MM.1S (cell line): ENCODE results near the gene TRIM25.

ENCODE experiments used
- DNase-seq: peaks from one replicate; pipeline ENCODE4 v3.0.0-alpha.2; 2015
- H2AFZ ChIP-seq: fragments of 300-600 bp; sonication (generic); 2 replicates; pipeline ENCODE4 v1.6.0; 2016; ENCODE audit warnings: antibody characterized with exemption, low read length
- H3F3A ChIP-seq: fragments of 300-600 bp; sonication (generic); 2 replicates; pipeline ENCODE4 v1.6.1; 2016; ENCODE audit warnings: mild to moderate bottlenecking, antibody characterized with exemption, low read length, moderate library complexity, mixed read lengths; ENCODE audit not compliant: insufficient read depth
- H3K27ac ChIP-seq: fragments of 300-600 bp; sonication (generic); 2 replicates; pipeline ENCODE4 v1.5.1; 2016; ENCODE audit warnings: mild to moderate bottlenecking, low read length
- H3K27me3 ChIP-seq: fragments of 300-600 bp; sonication (generic); replicated peaks from 2 replicates; pipeline ENCODE4 v1.6.0; 2016; ENCODE audit warnings: low read length; ENCODE audit not compliant: insufficient read depth
- H3K36me3 ChIP-seq: fragments of 300-600 bp; sonication (generic); replicated peaks from 2 replicates; pipeline ENCODE4 v1.6.1; 2016; ENCODE audit warnings: mild to moderate bottlenecking, low read length, mixed read lengths; ENCODE audit not compliant: insufficient read depth
- H3K4me1 ChIP-seq: fragments of 300-600 bp; sonication (generic); 2 replicates; pipeline ENCODE4 v1.6.1; 2016; ENCODE audit warnings: low read length, mixed read lengths
- H3K4me2 ChIP-seq: fragments of 300-600 bp; sonication (generic); 2 replicates; pipeline ENCODE4 v1.6.0; 2016; ENCODE audit warnings: low read depth, low read length
- H3K4me3 ChIP-seq: fragments of 300-600 bp; sonication (generic); 2 replicates; pipeline ENCODE4 v1.5.1; 2016; ENCODE audit warnings: low read length, mixed read lengths
- H3K79me2 ChIP-seq: fragments of 300-600 bp; sonication (generic); 2 replicates; pipeline ENCODE4 v1.6.1; 2016; ENCODE audit warnings: mixed run types, low read length, mixed read lengths
- H3K9ac ChIP-seq: fragments of 300-600 bp; sonication (generic); 2 replicates; pipeline ENCODE4 v1.6.1; 2016; ENCODE audit warnings: low read length, mixed read lengths
- H3K9me2 ChIP-seq: fragments of 300-600 bp; sonication (generic); replicated peaks from 2 replicates; pipeline ENCODE4 v1.6.1; 2016; ENCODE audit warnings: mild to moderate bottlenecking, low read length, mixed read lengths; ENCODE audit not compliant: insufficient read depth
- H3K9me3 ChIP-seq: fragments of 300-600 bp; sonication (generic); replicated peaks from 2 replicates; pipeline ENCODE4 v1.6.1; 2016; ENCODE audit warnings: mild to moderate bottlenecking, low read length, mixed read lengths; ENCODE audit not compliant: insufficient read depth
- H4K20me1 ChIP-seq: fragments of 300-600 bp; sonication (generic); 2 replicates; pipeline ENCODE4 v1.6.1; 2016; ENCODE audit warnings: mild to moderate bottlenecking, low read length, moderate library complexity, mixed read lengths; ENCODE audit not compliant: insufficient read depth
- CTCF ChIP-seq: fragments of 300-600 bp; sonication (generic); IDR thresholded peaks from 2 replicates; pipeline ENCODE4 v1.5.1; 2016; ENCODE audit warnings: antibody characterized with exemption, low read length, mixed read lengths
- EZH2 ChIP-seq: fragments of 300-600 bp; sonication (generic); optimal IDR thresholded peaks from 2 replicates; pipeline ENCODE3; 2017; ENCODE audit warnings: low read depth, mild to moderate bottlenecking, antibody characterized with exemption, low read length, mixed read lengths
- EZH2phosphoT487 ChIP-seq: fragments of 300-600 bp; sonication (generic); IDR thresholded peaks from 2 replicates; pipeline ENCODE4 v1.6.1; 2018; ENCODE audit warnings: antibody characterized with exemption, low read length

The TRIM25 gene

GRCh38 chr17:56925088-56925487 is 11.2 kb upstream of the TRIM25 start:
- Histone ChIP-seq H3K4me1 (no peaks in the 10 kb centered on the region), H3K9ac (no peak overlapping the region), H3F3A (no peaks in the 10 kb centered on the region), H3K9me3 (no peaks in the 10 kb centered on the region), H3K36me3 (no peaks in the 10 kb centered on the region), H3K4me3 (no peak overlapping the region), H3K27me3 (no peaks in the 10 kb centered on the region), H4K20me1 (no peaks in the 10 kb centered on the region), H3K4me2 (no peak overlapping the region), H3K27ac (no peak overlapping the region), H3K9me2 (no peaks in the 10 kb centered on the region), H3K79me2 (no peaks in the 10 kb centered on the region), H2AFZ (no peak overlapping the region)
- DNase-seq, result no peak
- TF ChIP-seq EZH2, result no peak
- TF ChIP-seq EZH2phosphoT487, result no peak
- TF ChIP-seq CTCF, result no peak

DNA sequence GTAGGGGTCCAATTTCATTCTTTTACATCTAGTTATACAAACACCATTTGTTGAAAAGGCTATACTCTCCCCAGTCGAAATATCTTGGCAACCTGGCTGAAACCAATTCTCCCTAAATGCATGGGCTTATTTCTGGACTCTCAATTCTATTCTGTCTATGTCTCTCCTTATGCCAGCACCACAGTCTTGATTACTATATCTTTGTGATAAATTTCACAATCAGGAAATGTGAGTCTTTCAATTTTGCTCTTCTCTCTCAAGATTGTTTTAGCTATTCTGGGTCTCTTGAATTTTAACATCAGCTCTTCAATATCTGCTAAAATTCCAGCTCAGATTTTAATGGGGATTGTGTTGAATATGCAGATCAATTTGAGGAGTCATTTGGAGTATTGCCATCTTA is 5.9 kb upstream of the TRIM25 start:
- Histone ChIP-seq H3K79me2 (no peaks in the 10 kb centered on the region), H3K4me3 (no peak overlapping the region), H3K36me3 (no peaks in the 10 kb centered on the region), H3K4me2 (no peak overlapping the region), H3F3A (no peaks in the 10 kb centered on the region), H3K9me3 (no peaks in the 10 kb centered on the region), H3K27me3 (no peaks in the 10 kb centered on the region), H3K27ac (no peak overlapping the region), H4K20me1 (no peaks in the 10 kb centered on the region), H3K9ac (no peak overlapping the region), H3K9me2 (no peaks in the 10 kb centered on the region), H3K4me1 (no peaks in the 10 kb centered on the region), H2AFZ (no peak overlapping the region)
- no peak for DNase-seq
- TF ChIP-seq EZH2 (no peak), EZH2phosphoT487 (no peak), CTCF (no peak)

DNA sequence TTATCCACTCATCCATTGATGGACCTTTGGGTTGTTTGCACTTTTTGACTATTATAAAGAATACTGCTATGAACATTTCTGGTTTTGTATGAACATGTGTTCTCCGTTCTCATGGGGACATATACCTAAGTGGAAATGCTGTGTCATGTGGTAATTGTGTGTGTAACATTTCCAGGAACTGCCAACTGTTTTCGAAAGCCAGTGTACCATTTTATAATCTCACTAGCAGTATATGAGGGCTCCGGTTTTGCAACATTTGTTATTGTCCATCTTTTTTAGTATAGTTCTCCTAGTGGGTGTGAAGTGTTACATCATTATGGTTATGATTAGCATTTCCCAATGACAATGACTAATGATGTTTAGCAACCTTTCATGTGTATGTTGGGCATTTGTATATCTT is 5.1 kb upstream of the TRIM25 start:
- Histone ChIP-seq H3F3A (no peaks in the 10 kb centered on the region), H3K27me3 (no peaks in the 10 kb centered on the region), H3K4me2 (no peak overlapping the region), H4K20me1 (no peaks in the 10 kb centered on the region), H3K36me3 (no peaks in the 10 kb centered on the region), H2AFZ (no peak overlapping the region), H3K4me1 (no peaks in the 10 kb centered on the region), H3K9me3 (no peaks in the 10 kb centered on the region), H3K27ac (no peak overlapping the region), H3K79me2 (peaks cover 4% of the 10 kb centered on the region; the same call in 1 of the 2 replicates), H3K4me3 (no peak overlapping the region), H3K9me2 (no peaks in the 10 kb centered on the region), H3K9ac (no peak overlapping the region)
- DNase-seq, result no peak
- TF ChIP-seq EZH2 (no peak), CTCF (no peak), EZH2phosphoT487 (no peak)
